Measurements from ENCODE around the gene SMCHD1.

The SMCHD1 gene

DNA sequence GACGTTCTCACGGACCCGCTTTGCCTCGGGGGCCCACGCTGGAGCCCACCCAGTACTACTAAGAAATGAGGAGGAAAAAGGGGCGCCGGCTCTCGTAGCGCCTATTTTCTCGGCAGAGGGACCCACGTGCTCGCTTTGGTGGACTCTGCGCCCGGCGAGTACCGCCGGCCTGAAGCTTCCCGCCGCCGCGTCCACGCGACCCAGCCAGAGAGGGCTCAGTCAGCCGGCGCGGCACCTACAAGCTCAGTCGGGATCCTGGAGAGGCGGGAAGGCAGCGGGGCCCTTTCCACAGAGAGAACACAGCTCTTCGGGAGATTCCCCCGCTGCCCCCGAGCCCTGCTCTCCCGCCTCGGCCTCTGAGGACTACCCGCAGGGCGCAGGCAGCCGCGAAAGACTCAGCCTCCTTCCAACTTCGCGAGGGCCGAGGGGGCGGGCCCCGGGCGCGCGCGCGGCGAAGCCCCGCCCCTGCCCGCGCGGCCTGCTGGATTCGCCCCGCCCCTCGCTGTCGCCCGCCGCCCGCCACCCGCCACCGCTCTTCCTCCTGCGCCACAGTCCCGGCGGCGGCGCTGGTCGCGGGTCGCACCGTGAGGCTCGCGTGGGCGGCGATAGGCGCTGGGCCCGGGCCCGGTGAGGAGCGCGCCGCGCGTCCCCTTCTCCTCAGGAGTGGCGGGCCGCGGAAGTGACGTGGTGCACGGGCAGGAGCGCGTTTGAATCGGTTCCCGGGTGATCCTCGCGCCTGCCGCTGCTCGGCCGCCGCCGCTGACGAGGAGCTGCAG lies at the start of gene SMCHD1:
Gene SMCHD1, plus strand, starts transcription at position 549 of the 776 bp plus-strand sequence. CDS start 350 bp downstream, outside the sequence.
- DNase-seq, result peak; percentile 91

DNA sequence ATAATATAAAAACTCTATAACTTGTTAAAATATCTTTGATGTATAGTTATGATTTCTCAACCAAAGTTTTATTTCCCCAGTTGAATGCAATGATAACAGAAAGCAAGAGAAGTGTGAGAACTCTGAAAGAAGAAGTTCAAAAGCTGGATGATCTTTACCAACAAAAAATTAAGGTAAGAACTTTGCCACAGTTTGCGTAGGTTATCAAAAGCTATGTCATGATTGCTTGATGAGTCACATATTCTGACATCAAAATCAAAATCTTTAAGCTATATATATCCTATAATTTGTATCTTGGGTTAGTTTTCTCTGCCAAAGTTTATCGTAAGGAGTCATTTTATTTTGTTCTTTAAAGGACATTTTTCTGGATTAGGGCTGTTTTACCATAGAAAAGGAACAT lies 49.2 kb upstream of the SMCHD1 start:
- no peak for DNase-seq

DNA sequence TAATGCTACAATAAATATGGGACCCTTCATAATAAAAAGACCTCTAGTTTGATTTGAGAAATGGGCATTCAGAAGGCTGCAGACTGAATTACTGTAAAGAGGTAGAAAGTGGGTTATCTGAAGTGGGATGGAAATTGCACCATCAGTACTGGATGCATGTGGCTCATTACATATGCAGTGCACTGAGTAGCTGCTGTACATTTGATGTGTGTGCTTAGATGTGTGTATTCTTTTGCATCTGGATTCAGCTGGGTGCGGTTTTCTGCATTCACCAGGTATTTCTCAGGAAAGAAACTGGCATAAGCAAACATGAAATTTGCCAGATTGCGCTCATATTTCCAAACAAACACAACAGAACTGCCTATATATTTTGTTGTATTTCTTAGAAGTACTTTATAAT lies 45.9 kb upstream of the SMCHD1 start:
- DNase-seq, result no peak

DNA sequence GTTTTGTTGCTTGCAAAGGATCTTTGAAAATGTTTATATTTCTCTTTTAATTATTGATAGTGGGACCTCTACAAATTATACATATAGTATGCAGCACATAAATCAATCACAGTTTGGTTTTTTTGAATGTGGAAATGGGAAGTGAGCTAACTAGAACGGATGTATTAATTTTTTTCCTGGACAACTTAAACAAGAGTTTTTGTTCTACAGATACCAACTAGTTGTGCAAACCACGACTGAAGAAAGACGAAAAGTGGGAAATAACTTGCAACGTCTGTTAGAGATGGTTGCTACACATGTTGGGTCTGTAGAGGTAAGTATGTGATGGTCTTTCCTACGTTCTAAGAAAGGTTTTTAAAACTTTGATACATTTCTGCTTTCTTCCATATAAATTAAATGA lies 45.0 kb upstream of the SMCHD1 start:
- no peak for DNase-seq

DNA sequence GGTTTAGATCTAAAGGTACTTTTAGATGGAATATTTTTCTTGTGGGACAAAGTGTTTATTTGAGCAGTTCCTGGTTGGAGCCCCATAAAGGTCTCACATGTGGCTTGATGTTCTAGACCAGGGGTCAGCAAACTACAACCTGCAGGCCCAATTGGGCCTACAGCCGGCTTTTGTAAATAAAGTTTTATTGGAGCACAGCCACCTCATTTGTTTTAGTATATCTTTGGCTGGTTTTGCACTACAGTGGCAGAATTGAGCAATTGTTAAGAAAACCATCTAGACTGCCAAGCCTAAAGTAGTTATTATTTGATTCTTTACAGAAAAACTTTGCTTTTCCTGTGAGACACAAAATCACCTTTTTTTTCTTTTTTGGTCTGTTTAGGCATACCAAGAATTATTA lies 42.5 kb upstream of the SMCHD1 start:
- DNase-seq, result no peak

DNA sequence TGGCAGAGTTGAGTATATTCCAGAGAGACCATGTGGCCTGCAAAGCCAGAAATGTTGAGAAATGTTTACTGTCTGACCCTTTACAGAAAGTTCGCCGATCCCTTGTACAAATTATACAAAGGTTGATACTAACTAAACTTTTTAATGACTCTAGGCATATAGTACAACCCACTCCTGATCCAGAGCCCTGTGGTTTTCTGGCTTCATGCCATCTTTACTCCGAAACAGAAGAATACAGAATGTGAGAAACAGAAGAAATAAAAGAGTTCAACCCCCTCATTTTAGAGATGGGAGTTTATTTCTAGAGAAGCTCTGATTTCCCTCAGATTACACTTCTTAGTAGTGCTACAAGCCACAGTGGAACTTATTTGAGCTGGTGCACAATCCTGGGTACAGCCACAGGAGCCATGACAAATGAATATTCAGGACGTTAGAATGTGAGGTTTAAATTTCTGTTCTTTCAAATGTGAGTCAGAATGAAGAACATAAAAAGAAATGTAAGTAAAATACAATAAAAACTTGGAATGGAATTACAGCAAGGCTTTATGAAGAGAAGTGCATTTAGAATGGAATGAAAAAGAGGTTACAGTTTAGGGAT lies 38.0 kb upstream of the SMCHD1 start:
- DNase-seq, result no peak

DNA sequence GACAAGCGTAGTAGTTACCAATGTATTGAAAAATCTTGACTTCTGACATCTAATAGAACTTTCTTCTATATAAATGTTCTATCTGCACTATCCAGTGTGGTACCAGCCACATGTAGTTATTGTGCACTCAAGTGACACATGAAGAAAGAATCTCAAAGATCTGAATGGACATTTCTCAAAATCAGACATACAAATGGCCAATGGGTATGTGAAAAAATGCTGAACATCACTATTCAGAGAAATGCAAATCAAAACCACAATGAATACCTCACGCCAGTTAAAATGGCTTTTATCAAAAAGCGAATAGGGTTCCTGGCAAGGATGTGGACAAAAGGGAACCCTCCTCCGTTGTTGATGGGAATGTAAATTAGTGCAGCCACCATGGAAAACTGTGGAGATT lies 37.5 kb upstream of the SMCHD1 start:
- DNase-seq, result no peak

DNA sequence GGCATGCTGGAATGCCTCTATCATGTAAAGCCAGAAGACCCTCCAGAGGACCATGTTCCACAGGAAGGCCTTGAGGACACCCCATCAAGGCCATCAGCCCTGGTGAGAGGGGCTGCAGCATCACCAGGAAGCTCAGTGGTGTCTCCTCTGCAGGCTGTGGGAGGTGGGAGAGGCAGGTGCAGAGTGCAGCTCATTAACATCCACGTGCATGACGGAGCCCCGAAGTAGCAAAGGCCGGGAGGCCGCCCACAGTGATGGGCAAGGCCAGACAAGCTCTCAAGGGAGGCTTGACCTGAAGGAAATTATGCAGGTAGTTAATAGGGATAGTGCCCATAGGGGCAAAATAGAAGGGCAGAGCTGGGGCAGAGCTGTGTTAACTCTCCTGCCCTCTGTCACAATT lies 30.3 kb upstream of the SMCHD1 start:
- DNase-seq, result no peak

DNA sequence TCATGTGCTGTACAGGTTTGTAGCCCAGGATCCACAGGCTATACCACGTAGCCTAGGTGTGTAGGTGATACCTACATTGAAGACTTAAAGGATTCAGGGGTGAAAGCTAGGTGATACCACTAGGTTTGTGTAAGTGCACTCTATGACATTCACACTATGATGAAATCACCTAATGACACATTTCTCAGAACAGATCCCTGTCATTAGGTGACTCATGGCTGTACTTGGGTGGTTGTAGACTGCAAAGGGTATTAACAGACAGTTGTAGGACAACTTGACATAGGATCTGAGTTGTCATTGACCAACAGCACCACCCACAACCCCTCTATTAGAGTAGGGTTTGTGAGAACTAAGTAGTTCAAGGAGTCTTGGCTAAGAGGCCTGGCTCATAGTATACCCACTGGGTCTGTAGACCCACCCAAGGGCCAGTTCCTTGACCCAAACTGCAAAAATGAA lies 27.7 kb upstream of the SMCHD1 start:
- DNase-seq, result no peak

DNA sequence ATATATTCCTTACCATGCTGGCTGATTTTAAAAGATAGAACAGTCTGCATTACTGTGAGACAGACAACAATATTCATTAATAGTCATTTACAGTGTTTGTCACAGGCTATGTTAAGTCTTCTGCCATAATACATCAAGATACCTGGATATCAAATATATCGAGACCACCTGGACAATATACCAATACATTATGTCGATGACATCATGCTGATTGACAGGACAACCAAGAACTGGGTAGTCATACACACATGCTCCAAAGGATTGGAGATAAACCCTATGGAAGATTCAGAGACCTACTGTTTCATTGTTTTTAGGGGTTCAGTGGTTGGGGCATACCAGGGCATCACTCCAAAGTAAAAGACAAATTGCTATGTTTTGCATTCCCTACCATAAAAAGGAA lies 26.5 kb upstream of the SMCHD1 start:
- no peak for DNase-seq

DNA sequence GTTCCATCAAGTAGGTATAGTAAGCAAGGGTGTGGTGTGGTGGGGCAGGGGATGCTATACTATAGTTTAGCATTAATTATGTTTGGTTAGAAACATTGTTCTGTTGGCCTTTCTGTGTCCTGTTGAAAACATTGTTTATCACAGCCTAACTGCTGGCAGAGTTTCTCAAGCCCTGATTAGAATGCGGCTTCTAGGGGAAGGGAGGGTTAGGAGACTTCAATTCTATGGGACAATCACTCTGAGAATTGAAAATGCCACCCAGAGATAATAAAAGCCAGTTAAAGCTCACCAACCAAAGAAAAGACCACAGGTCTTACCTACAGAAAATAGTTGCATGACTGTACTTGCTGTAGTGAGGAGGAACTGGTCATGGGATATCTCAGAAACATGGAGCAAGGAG lies 19.9 kb upstream of the SMCHD1 start:
- no peak for DNase-seq

DNA sequence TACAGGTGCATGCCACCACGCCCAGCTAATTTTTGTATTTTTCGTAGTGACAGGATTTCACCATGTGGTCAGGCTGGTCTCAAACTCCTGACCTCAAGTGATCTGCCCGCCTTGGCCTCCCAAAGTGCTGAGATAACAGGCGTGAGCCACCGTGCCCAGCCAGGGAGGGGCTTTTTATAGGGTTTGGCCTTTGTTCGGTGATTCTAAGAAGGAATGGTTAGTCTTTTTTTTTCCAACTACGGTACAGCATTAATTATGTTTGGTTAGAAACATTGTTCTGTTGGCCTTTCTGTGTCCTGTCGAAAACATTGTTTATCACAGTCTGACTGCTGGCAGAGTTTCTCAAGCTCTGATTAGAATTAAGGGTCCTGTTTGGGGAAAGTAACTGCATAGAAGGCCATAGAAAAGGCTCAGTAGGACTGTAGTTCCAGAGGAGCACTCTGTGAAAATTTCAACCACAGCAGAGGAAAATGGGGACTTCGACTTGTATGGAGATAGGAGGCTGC lies 19.3 kb upstream of the SMCHD1 start:
- DNase-seq, result no peak

DNA sequence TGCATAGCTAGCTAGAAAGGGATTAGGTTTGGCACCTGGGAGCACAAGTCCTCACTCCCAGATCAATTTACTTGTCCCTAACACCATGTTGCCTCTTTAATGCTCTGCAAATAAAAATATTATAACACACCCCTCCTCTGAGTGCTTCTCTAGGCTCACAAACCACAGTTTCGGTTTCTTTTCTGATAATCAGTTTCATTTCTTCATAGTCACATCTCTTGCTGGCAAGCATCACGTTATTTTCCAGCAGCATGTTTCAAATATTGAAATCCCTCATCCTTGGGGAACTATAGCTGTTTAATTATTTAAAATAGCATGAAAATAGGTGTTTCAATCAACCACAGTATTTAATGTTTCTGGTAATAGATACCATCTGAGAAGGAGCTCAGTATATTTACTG lies 13.9 kb upstream of the SMCHD1 start:
- no peak for DNase-seq

DNA sequence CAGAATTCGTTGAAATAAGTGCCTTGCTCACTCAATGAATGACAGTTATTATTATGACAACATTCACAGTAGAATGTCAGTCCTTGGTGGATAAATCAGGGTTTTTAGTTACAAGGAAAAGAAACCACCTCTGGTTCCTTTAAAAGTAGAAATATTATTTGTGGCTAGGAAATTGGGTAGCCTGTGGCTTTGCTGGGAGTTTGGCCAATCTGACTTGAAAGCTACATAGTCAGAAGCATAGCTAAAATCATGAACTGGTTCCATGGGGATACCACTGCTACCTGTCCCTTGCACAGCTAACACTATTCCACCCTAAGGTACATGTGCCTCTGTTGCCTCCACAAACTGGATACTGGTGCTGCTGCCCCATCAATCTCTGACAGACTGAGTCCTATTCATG lies 12.8 kb upstream of the SMCHD1 start:
- DNase-seq, result no peak

DNA sequence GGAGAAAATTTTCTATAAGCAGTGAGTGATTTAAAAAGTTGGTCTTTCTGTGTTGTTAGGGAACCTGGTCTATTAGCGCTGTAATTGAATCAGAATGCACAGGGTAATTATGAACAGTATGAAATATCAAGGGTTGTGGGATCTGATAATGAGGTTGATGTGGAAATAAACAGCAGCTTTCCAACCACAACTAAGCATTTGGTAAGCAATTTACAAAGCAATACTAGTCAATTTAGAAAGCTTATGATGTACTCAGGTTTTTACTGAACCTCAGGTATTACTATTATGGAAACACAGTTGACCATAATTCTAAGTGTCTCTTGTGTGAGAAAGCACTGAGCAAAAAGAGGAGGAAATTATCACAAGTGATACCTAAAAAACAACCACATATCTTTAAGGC lies 11.0 kb upstream of the SMCHD1 start:
- DNase-seq, result no peak

DNA sequence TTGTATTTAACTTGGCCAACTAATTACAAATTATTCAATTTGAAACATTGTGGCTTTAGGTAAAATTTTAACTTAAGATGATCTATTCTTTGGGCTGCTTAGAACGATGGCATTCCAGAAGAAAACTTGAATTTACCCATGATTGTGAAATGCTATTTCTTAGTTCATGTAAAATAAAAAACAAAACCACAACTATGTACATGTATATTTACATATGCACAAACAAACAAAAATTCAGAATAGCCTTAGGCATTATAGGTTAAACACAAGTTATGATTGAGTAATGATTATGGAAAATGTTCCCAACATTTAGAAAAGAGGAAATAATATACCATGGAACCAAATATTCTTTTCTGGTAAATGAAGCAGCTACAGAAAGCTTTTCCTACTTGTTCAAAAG lies 3.5 kb upstream of the SMCHD1 start:
- DNase-seq, result no peak

DNA sequence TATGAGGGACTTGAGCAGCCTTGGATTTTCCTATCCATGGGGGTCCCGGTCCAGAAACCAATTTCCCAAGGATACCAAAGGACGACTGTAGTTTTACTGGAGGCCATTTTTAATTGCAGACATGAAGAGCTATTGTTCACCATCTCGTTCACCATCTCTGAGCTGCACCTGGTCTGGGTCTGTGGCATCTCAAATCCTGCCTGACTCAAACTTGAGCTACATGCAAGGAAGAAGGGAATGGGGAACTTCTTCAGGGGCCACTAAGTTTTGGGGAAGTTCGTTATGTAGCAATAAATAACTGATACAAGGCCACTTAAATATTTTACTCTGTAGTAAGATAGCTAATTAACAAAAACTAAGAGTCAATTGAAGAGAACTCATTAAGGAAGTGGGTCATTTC lies 2.1 kb upstream of the SMCHD1 start:
- no peak for DNase-seq

DNA sequence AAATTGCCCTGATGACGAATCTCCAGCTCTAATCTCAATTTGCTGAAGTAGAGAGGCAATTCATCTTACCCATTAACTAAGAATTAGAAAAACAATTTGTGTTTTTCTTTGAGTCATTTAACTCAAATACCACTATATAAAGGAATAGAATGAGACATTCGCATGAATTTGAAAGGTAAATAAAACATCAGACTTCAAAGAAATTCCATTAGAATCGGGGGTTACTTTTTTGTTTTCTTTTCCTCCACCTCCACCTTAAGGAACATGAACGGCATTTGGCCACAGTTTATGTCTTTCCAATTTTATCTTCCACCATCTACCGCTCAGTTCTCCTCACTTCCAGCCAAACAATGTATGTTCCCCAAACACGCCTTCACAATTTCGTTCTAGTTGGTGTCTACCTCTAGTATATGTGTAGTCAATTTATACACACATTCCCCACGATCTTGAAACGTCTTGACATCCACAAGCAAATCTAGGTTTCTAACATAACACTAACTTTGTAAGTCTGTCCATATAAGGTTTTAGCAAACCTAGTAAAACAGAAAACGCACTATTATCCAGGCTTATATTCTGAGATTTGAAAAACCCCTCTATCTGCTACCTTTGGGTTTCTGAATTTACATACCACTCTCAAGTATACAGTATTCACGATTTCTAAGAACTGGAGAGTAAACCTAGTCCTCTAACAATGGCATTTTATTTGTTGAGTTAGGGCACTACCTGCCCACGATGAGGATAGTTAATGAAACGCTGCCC lies 1.2 kb upstream of the SMCHD1 start:
- DNase-seq, result no peak

DNA sequence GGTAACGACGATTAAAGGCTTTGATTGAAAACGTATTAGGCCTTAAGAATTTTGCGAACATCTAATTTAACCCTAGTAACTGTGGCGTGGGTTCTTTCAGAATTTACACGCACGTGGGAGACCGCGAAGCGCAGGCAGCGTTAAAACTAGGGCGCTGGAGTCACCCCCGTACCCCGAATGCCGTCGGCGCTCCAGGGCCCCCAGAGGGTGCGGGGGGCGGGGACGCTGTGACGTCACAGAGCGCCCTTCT lies 673 bp upstream of the SMCHD1 start:
- no peak for DNase-seq

DNA sequence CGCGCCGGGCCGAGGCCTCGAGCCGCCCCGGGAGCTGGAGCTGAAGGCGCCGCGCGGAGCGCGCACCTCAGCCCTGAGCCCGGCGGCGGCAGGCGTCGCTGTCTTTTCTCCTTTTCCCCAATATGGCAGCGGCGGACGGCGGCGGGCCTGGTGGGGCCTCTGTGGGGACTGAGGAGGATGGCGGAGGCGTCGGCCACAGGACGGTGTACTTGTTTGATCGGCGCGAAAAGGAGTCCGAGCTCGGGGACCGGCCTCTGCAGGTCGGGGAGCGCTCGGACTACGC lies 369 bp downstream of the SMCHD1 start:
- DNase-seq, result no peak

DNA sequence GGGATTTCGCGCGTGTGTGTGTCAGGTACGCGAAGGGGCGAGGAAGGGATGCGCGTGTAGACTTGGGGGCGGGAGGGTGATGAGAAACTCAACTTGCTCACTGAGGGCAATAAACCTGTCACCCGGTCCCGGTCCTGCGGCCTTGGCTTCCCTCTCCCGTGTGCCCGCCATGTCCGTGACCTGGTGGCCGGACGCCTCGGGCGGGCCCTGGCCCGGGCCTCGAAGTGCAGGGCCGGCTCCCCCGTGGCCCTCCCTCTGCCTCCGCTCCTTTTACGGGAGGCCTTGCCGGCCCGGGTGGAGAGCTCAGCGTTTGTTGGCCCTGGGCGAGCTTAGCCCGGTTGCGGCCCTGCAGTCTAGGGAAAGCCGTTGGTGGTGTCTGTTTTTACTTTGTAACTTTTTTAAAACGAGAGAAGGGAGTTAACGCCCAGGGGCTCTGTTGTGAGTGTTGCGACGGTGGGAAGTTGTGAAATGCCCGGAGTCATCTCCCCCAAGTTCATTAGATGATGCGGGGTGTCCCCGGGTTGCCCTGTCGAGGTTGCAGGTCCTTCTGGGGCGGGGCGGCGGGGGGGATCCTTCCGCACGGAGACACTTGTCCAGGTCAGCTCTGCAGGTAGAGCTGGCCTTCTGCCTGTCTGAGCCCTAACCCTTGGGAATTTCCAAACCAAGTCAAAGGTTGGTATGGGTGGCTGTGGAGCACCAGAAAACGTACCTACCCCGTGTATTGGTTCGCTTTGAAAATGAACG lies 883 bp downstream of the SMCHD1 start:
- no peak for DNase-seq

DNA sequence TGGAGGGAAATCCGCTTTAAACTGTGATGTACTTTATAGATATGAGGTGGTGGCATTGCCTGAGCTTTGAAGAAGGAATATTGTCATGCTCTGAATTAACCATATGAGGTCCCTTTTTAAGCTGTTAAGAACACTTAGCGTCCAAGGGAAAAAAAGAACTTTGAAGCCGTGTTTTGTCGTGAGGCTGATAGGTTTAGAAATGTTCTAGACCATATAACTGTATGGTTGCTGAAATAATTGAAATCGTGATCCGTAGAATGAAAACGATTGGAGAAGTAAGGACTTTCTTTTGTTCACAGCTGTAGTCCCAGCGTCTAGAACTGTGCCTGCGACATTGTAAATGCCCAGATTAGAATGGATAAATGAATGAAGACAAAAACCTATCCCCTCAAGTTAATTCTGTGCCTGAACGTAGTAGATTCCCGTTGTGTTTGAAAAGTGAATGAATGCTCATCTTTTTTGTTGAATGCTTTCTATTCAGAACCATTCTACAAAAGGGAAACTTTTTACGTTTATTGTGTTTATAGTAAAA lies 1.5 kb downstream of the SMCHD1 start:
- DNase-seq, result no peak

DNA sequence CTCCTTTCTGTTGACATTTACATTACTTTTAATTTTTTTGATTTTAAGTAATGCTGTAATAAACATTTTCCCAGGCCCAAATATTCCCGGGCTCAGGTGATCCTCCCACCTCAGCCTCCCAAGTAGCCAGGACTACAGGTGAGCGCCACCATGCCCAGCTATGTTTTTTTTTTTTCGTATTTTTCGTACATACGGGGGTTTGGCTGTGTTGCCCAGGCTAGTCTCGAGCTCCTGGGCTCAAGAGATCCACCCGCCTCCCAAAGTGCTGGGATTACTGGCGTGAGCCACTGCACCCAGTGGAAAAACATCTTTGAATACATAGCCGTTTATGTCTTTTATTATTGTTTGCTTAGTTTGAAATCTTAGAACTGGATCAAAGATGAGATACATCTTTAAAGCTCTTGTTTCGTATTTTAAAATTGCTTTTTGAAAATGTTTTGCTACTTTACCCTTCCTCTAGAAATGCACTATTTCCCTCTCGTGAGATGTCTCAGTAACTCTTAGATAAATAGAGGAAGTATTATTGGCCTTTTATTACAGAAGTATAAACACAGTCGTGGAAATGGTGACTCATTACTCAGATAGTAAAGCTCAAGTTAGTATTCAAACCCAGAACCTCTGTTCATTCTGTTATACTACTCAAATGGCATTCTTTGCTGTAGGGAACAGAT lies 2.4 kb downstream of the SMCHD1 start:
- DNase-seq, result no peak

All from right hindlimb (tissue), 1 donor.